HepG2 (cell line): ENCODE results near the gene RNGTT. TPM values are rescaled to one million over a fixed set of nuclear protein-coding genes. Genes with fewer than 3 reads are reported as not detected.

ENCODE experiments used
- ATAC-seq: fragments of 200-7000 bp; cut with Tn5 transposase; 3 replicates; pipeline ENCODE4 v1.9.1; 2020; ENCODE audit warnings: mild to moderate bottlenecking, moderate library complexity
- BruUV-seq: library from RNA; stranded (reverse); fragments of 400-500 nt; replicated peaks from 2 replicates; lab custom pipeline; 2021; lab: Mats Ljungman, UMichigan
- CTCF ChIA-PET: fragments of 300-600 bp; formaldehyde crosslinking; extraction: SDS; loops from one replicate; lab custom pipeline; 2021; ENCODE audit warnings: low total read pairs, inconsistent platforms, low intra/inter-chr PET ratio; lab: Yijun Ruan, JAX
- POLR2A ChIA-PET: fragments of 350-600 bp; sonication (Branson Sonifier 250); formaldehyde crosslinking; loops from one replicate; lab custom pipeline; 2020; ENCODE audit warnings: antibody characterized with exemption, inconsistent platforms; lab: Yijun Ruan, JAX
- DNase-seq: peaks from one replicate; pipeline ENCODE4 v3.0.0-alpha.2; 2015; ENCODE audit warnings: low spot score
- FAIRE-seq: peaks from 3 replicates; lab custom pipeline; 2011; peaks lifted over from hg19 to GRCh38; lab: Jason Lieb, UNC
- H2AFZ ChIP-seq: one replicate; pipeline ENCODE4 v1.6.1; 2011; ENCODE audit warnings: low read length, inconsistent platforms
- H3K27ac ChIP-seq: fragments of 300-600 bp; 3 replicates; pipeline ENCODE4 v1.8.0; 2011; ENCODE audit warnings: mixed run types, mild to moderate bottlenecking, mixed read lengths, low read length, inconsistent platforms; ENCODE audit not compliant: insufficient read depth; ENCODE audit errors: extremely low read length
- H3K27me3 ChIP-seq, 2 experiments: fragments of 200-600 bp in 1 of 2; 2 replicates in 1 of 2; 3 replicates in 1 of 2; pipeline versions ENCODE4 v1.6.0 to v1.8.0; 2011; ENCODE audit warnings: low read length in 2 of 2, mild to moderate bottlenecking in 2 of 2, moderate library complexity in 2 of 2, inconsistent platforms in 1 of 2; ENCODE audit not compliant: insufficient read depth in 2 of 2, control insufficient read depth in 1 of 2
- H3K36me3 ChIP-seq, 2 experiments: fragments of 200-600 bp in 1 of 2; replicated peaks in 1 of 2; 2 replicates in 1 of 2; 3 replicates in 1 of 2; pipeline versions ENCODE4 v1.5.1 to v1.8.0; 2011; ENCODE audit warnings: low read length in 2 of 2, inconsistent platforms in 1 of 2; ENCODE audit not compliant: insufficient read depth in 2 of 2, control insufficient read depth in 1 of 2
- H3K4me1 ChIP-seq: 2 replicates; pipeline ENCODE4 v1.5.1; 2012; ENCODE audit warnings: low read length, inconsistent platforms; ENCODE audit not compliant: insufficient read depth
- H3K4me2 ChIP-seq: 2 replicates; pipeline ENCODE4 v1.6.0; 2011; ENCODE audit warnings: low read depth, low read length, inconsistent platforms
- H3K4me3 ChIP-seq, 3 experiments: fragments of 200-600 bp in 1 of 3; sonication (generic), shearing (Covaris generic) in 1 of 3; replicated peaks in 1 of 3; 2 replicates each; pipeline ENCODE4 v1.5.1; 2011 to 2016; ENCODE audit warnings: low read length in 3 of 3, inconsistent platforms in 2 of 3, low read depth in 2 of 3, mild to moderate bottlenecking in 2 of 3, control low read depth in 1 of 3, mixed read lengths in 1 of 3; ENCODE audit not compliant: insufficient read depth in 1 of 3
- H3K79me2 ChIP-seq: one replicate; pipeline ENCODE4 v1.6.1; 2011; ENCODE audit warnings: low read length, inconsistent platforms; ENCODE audit not compliant: insufficient read depth
- H3K9ac ChIP-seq: 2 replicates; pipeline ENCODE4 v1.6.0; 2011; ENCODE audit warnings: mild to moderate bottlenecking, low read depth, low read length, inconsistent platforms; ENCODE audit not compliant: insufficient read depth
- H3K9me3 ChIP-seq: 2 replicates; pipeline ENCODE4 v1.5.1; 2012; ENCODE audit warnings: mild to moderate bottlenecking, low read length
- H4K20me1 ChIP-seq: 2 replicates; pipeline ENCODE4 v1.6.0; 2011; ENCODE audit warnings: inconsistent platforms, mild to moderate bottlenecking, low read length, moderate library complexity; ENCODE audit not compliant: insufficient read depth
- BHLHE40 ChIP-seq: IDR thresholded peaks from 2 replicates; pipeline ENCODE4 v1.6.1; 2011; ENCODE audit warnings: low read length, improper control_type of control experiment
- HDAC2 ChIP-seq: sonication (generic); formaldehyde crosslinking; IDR thresholded peaks from 2 replicates; pipeline ENCODE4 v1.4.0; 2020; ENCODE audit warnings: missing genetic modification reagents
- KAT7 ChIP-seq: IDR thresholded peaks from 2 replicates; pipeline ENCODE4 v1.6.1; 2018; ENCODE audit warnings: borderline replicate concordance, missing compliant biosample characterization
- KMT2A ChIP-seq: sonication (generic); formaldehyde crosslinking; IDR thresholded peaks from 2 replicates; pipeline ENCODE4 v1.4.0; 2020; ENCODE audit warnings: missing genetic modification reagents
- MLLT10 ChIP-seq: sonication (generic); formaldehyde crosslinking; IDR thresholded peaks from 2 replicates; pipeline ENCODE4 v1.4.0; 2020; ENCODE audit warnings: missing genetic modification reagents
- NPAS2 ChIP-seq: sonication (generic); formaldehyde crosslinking; IDR thresholded peaks from 2 replicates; pipeline ENCODE4 v1.8.0; 2022; ENCODE audit warnings: mild to moderate bottlenecking, missing genetic modification reagents, borderline replicate concordance
- SETDB1 ChIP-seq: sonication (generic); formaldehyde crosslinking; IDR thresholded peaks from 2 replicates; pipeline ENCODE4 v1.5.1; 2020; ENCODE audit warnings: missing genetic modification reagents, mild to moderate bottlenecking, borderline replicate concordance
- ZNF235 ChIP-seq: sonication (generic); formaldehyde crosslinking; IDR thresholded peaks from 2 replicates; pipeline ENCODE4 v1.8.1; 2023; ENCODE audit warnings: mild to moderate bottlenecking, missing genetic modification reagents, borderline replicate concordance
- ZNF512B ChIP-seq: sonication (generic); formaldehyde crosslinking; IDR thresholded peaks from 2 replicates; pipeline ENCODE4 v1.5.1; 2020; ENCODE audit warnings: missing genetic modification reagents, mild to moderate bottlenecking, borderline replicate concordance
- ZNF556 ChIP-seq: sonication (generic); formaldehyde crosslinking; IDR thresholded peaks from 2 replicates; pipeline ENCODE4 v1.4.0; 2020; ENCODE audit warnings: mild to moderate bottlenecking, missing genetic modification reagents, borderline replicate concordance
- ZNF564 ChIP-seq: sonication (generic); formaldehyde crosslinking; IDR thresholded peaks from 2 replicates; pipeline ENCODE4 v1.8.1; 2023; ENCODE audit warnings: mild to moderate bottlenecking, missing genetic modification reagents
- WGBS: methylation state at CpG from one replicate; pipeline ENCODE4 v1.1.6; 2017; ENCODE audit warnings: low lambda C conversion rate; 5-methylcytosine and 5-hydroxymethylcytosine counted together
- in situ Hi-C: cut with HindIII; loops from 2 replicates; pipeline ENCODE4 v1.10.0; 2017; ENCODE audit warnings: low pct_unique_long_range_greater_than_20kb; ENCODE audit not compliant: extremely low pct_ligation_motif_present
- intact Hi-C: fragments of 100-400 bp; cut with micrococcal nuclease; formaldehyde crosslinking; loops from one replicate; pipeline ENCODE4 v1.10.0; 2022; ENCODE audit not compliant: unreplicated experiment
- polyA plus RNA-seq, 8 experiments: library from polyadenylated mRNA; depleted of rRNA in 3 of 8; stranded (reverse) in 7 of 8; unstranded in 1 of 8; fragments of >200 nt; fragmentation: Illumina TruSeq in 4 of 8; extraction: Trizol in 4 of 8; gene quantifications; 2 replicates each; pipeline versions ENCODE4 v1.2.1 to v1.2.3, GENCODE V29; 2011 to 2016; ENCODE audit warnings: low read depth in 4 of 8, missing spikeins in 1 of 8, mixed read lengths in 1 of 8; ENCODE audit not compliant: insufficient read depth in 1 of 8
- total RNA-seq, 5 experiments: library from RNA; depleted of rRNA; stranded (reverse); fragments of >200 nt; fragmentation: Illumina TruSeq; extraction: Trizol; gene quantifications; 2 replicates each; pipeline ENCODE4 v1.2.3, GENCODE V29; 2016; ENCODE audit warnings: low read depth in 1 of 5

Gene RNGTT
- total and polyA plus RNA-seq, 2 of the 13 experiments (the other 11 are each of a cell fraction or from before 2014, with no cell fraction given) = 6.0 to 22.6 TPM

GRCh38 chr6:88871498-88871897, 91.9 kb downstream of the RNGTT start:
- BruUV-seq = no TSS peak
- DNase-seq = no peak
- FAIRE-seq = no peak
- ATAC-seq = no peak
- Histone ChIP-seq H3K4me1 (peaks cover 23% of the 10 kb centered on the region), H3K27ac (no peak overlapping the region), H3K4me3 (no peak overlapping the region), H3K27me3 (no peaks in the 10 kb centered on the region), H3K79me2 (no peaks in the 10 kb centered on the region), H2AFZ (no peak overlapping the region), H4K20me1 (peaks cover 4% of the 10 kb centered on the region; the same call in 1 of the 2 replicates), H3K36me3 (no peaks in the 10 kb centered on the region; a peak in 1 of 5 replicates), H3K9ac (no peak overlapping the region), H3K9me3 (no peaks in the 10 kb centered on the region), H3K4me2 (no peak overlapping the region)
- no peak for TF ChIP-seq ZNF564 (CRISPR knock-in tag)
- no peak for TF ChIP-seq ZNF556
- TF ChIP-seq KAT7 (CRISPR knock-in tag) = no peak
- TF ChIP-seq HDAC2 (CRISPR knock-in tag) = no peak
- TF ChIP-seq ZNF512B (CRISPR knock-in tag) = no peak
- no peak for TF ChIP-seq MLLT10 (CRISPR knock-in tag)
- TF ChIP-seq KMT2A = no peak
- TF ChIP-seq BHLHE40 = no peak
- TF ChIP-seq NPAS2 = no peak
- TF ChIP-seq SETDB1 (CRISPR knock-in tag) = no peak
- no peak for TF ChIP-seq ZNF235
- 71% methylated on average over 3 of the region's 3 CpGs for WGBS
- intact Hi-C loops (loop anchor here (2.0 to 5.0 kb wide), 4 partner anchors 91 to 1479 kb away; no protein-coding TSS in a partner anchor), in situ Hi-C loops (loop anchor here (25.0 kb wide), 1 partner anchor 934 kb away; no protein-coding TSS in a partner anchor)
- ChIA-PET CTCF (interaction anchor here (1.0 to 1.4 kb wide), 2 partner anchors 90 to 942 kb away, joined by 4 read pairs; no protein-coding TSS in a partner anchor), POLR2A (interaction anchor here (1.7 kb wide), 1 partner anchor 92 kb away, joined by 4 read pairs; the partner anchor contains the start of gene RNGTT)
